Measurements from ENCODE around the gene PCSK9. TPM values are rescaled to one million over a fixed set of nuclear protein-coding genes. Genes with fewer than 3 reads are reported as not detected.

The PCSK9 gene
- total RNA-seq, 1 experiment from 2014 or later, result 0.26 TPM

GRCh38 chr1:55052221-55053142, 13.1 kb downstream of the PCSK9 start:
- ChIA-PET POLR2A (no interaction called here), CTCF (no interaction called here)
- DNase-seq (ENCODE audit: low read depth, low spot score), result no peak
- ATAC-seq, result no peak
- no peak overlapping the region for H3K27ac ChIP-seq (ENCODE audit: low read length)
- TF ChIP-seq POLR2AphosphoS5 (IDR thresholded peaks at IDR 0.05; ENCODE audit: low read depth, low read length), result no peak
- no peak for TF ChIP-seq SIN3A (IDR thresholded peaks at IDR 0.05; ENCODE audit: borderline replicate concordance, insufficient read depth, low read depth, low read length)
- TF ChIP-seq, protein P1, sequence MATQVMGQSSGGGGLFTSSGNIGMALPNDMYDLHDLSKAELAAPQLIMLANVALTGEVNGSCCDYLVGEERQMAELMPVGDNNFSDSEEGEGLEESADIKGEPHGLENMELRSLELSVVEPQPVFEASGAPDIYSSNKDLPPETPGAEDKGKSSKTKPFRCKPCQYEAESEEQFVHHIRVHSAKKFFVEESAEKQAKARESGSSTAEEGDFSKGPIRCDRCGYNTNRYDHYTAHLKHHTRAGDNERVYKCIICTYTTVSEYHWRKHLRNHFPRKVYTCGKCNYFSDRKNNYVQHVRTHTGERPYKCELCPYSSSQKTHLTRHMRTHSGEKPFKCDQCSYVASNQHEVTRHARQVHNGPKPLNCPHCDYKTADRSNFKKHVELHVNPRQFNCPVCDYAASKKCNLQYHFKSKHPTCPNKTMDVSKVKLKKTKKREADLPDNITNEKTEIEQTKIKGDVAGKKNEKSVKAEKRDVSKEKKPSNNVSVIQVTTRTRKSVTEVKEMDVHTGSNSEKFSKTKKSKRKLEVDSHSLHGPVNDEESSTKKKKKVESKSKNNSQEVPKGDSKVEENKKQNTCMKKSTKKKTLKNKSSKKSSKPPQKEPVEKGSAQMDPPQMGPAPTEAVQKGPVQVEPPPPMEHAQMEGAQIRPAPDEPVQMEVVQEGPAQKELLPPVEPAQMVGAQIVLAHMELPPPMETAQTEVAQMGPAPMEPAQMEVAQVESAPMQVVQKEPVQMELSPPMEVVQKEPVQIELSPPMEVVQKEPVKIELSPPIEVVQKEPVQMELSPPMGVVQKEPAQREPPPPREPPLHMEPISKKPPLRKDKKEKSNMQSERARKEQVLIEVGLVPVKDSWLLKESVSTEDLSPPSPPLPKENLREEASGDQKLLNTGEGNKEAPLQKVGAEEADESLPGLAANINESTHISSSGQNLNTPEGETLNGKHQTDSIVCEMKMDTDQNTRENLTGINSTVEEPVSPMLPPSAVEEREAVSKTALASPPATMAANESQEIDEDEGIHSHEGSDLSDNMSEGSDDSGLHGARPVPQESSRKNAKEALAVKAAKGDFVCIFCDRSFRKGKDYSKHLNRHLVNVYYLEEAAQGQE (IDR thresholded peaks at IDR 0.05; ENCODE audit: insufficient read depth in 1 of 2, low read depth in 2 of 2, low read length in 1 of 2), result no peak
- no peak for TF ChIP-seq CTCF (IDR thresholded peaks at IDR 0.05)
- TF ChIP-seq TCF7L2 (IDR thresholded peaks at IDR 0.05; ENCODE audit: low read depth, low read length), result no peak
- in situ Hi-C loops (cut with HindIII; ENCODE audit: low pct_unique_long_range_greater_than_20kb, low sequenced_read_pairs) (no loop called here), intact Hi-C loops (cut with micrococcal nuclease; ENCODE audit: unreplicated experiment) (no loop called here)
- no peak overlapping the region for H3K4me3 ChIP-seq (ENCODE audit: low read depth in 2 of 2, low read length in 2 of 2)
- H3K4me1 ChIP-seq (ENCODE audit: control insufficient read depth, insufficient read depth, low read length), result no peaks in the 10 kb centered on the region
- no peaks in the 10 kb centered on the region for H3K27me3 ChIP-seq (ENCODE audit: control insufficient read depth, insufficient read depth, low read length)
- no peaks in the 10 kb centered on the region for H3K9me3 ChIP-seq (ENCODE audit: control insufficient read depth, insufficient read depth, low read depth, low read length)
- H3K36me3 ChIP-seq (ENCODE audit: control insufficient read depth, insufficient read depth, low read length), result no peaks in the 10 kb centered on the region
- BruUV-seq (replicated peaks), result no TSS peak

DNA sequence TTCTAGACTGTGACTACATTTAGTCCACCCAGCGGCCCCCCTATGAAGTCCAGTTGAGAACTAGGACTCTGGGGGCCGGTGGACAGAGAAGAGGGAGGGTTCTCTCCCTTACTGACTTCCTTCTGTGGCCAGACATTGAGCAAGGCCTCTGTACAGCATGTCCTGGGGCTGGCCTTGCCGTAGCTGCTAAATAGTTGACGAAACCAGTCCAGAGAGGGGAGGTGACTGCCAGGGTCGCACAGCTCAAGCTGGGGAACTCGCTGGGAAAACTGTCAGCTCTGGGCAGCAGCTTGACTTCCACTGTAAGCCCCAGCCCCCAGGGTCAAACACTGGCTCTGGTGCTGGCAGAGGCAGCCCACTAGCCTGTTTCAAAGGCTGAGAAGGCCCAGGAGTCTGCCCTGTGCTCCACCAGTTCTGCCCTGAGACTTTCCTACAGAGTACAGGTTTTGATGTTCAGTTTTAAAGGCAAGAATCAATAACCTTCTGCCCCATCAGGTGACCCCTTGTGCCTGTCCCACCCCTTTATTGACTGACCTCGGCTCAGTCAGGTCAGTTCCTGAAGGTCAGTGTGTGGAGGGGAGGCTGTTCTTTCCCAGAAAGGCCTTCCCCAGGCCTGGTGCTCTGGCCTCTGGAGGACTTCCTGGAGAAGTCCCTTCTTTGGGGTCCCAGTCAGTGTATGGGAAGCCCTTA, 14.1 kb downstream of the PCSK9 start:
- H3K27me3 ChIP-seq (ENCODE audit: control insufficient read depth, insufficient read depth, low read length), result no peaks in the 10 kb centered on the region
- H3K36me3 ChIP-seq (ENCODE audit: control insufficient read depth, insufficient read depth, low read length), result no peaks in the 10 kb centered on the region
- ATAC-seq (no peak), DNase-seq (ENCODE audit: low read depth, low spot score) (no peak)
- in situ Hi-C loops (cut with HindIII; ENCODE audit: low pct_unique_long_range_greater_than_20kb, low sequenced_read_pairs) (no loop called here), intact Hi-C loops (cut with micrococcal nuclease; ENCODE audit: unreplicated experiment) (no loop called here)
- H3K4me3 ChIP-seq (ENCODE audit: low read depth in 2 of 2, low read length in 2 of 2), result no peak overlapping the region
- BruUV-seq (replicated peaks), result no TSS peak
- H3K9me3 ChIP-seq (ENCODE audit: control insufficient read depth, insufficient read depth, low read depth, low read length), result no peaks in the 10 kb centered on the region
- TF ChIP-seq CTCF (IDR thresholded peaks at IDR 0.05), result no peak
- TF ChIP-seq POLR2AphosphoS5 (IDR thresholded peaks at IDR 0.05; ENCODE audit: low read depth, low read length), result no peak
- TF ChIP-seq SIN3A (IDR thresholded peaks at IDR 0.05; ENCODE audit: borderline replicate concordance, insufficient read depth, low read depth, low read length), result no peak
- TF ChIP-seq TCF7L2 (IDR thresholded peaks at IDR 0.05; ENCODE audit: low read depth, low read length), result no peak
- no peak overlapping the region for H3K27ac ChIP-seq (ENCODE audit: low read length)
- CTCF ChIA-PET, result no interaction called here
- POLR2A ChIA-PET, result no interaction called here
- H3K4me1 ChIP-seq (ENCODE audit: control insufficient read depth, insufficient read depth, low read length), result no peaks in the 10 kb centered on the region

Data from Panc1 (cell line).